Hippocampal formation (tissue), 2 donors: ENCODE results near the gene PTH1R.

Experiments
- DNase-seq, 2 donors: peaks; one replicate each; lab custom pipeline; 2025; lab: John Stamatoyannopoulos, UW

The PTH1R gene

GRCh38 chr3:46946856-46947545, 69.5 kb downstream of the PTH1R start:
- no peak for DNase-seq

DNA sequence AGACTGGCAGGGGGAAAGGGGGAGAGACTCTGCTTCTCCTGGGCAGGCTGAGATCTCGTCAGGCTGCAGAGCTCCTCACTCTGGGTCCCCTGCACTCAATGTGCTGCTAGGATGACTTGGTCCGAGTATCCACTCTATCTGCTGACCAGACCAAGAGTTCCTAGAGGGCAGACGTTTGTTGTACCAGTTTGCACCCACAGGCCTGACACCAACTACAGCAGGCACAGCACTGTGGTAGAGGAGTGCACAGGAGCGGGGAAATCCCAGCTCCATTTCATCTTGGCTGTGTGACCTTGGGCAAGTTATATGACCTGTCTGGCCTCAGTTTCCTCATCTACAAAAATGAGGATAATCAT, 70.0 kb downstream of the PTH1R start:
- DNase-seq: no peak

GRCh38 chr3:46947981-46948791, 70.7 kb downstream of the PTH1R start:
- no peak for DNase-seq

- no peak for DNase-seq
These were observed 71.5 kb downstream of the PTH1R start for GRCh38 chr3:46948830-46949671.

GRCh38 chr3:46950177-46950576, 72.7 kb downstream of the PTH1R start:
- DNase-seq: no peak

DNA sequence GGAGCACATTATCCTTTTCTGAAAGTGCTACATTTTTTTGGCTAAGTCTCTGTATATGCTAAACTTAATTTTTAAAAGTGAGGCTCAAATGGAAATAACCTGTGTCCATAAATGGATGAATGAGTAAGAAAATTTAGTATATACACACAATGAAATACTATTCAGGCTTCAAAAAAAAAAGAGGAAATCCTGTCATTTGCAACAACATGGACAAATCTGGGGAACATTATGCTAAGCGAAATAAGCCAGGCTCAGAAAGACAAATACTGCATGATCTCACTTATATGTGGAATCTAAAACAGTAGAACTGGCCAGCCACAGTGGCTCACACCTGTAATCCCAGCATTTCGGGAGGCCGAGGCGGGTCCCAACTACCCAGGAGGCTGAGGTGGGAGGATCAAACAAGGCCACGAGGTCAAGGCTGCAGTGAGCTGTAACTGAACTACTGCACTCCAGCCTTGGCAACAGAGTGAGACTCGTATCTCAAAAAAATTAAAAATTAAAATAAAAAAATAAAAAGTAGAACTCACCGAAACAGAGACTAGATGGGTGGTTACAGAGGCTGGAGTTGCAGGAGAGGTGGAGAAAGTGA, 73.2 kb downstream of the PTH1R start:
- DNase-seq: no peak

DNA sequence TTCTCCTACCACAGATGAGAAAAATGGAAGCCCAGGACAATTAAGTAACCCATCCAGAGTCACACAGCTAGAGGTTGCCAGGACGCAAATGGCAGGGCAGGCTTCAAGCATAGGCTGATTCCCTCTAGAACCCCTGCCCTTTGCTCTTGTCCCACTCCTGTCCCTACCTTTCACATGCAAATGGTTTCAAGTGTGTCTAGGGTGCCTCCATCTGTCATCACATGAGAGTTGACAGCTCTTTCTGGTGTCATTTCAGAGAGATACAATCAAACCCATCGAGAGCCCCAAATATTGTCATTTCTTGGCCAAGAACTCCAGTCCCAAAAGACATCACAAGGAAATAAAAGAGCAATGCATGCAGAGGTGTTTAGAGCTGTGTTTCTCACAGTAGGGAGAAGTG, 75.3 kb downstream of the PTH1R start:
- DNase-seq: no peak
